K562 (cell line): ENCODE results near the gene SEMA6B. TPM values are rescaled to one million over a fixed set of nuclear protein-coding genes. Genes with fewer than 3 reads are reported as not detected.

Source experiments
- AFF1 ChIP-seq, 2 experiments: fragments of 450-650 bp; IDR thresholded peaks; 2 replicates each; pipeline ENCODE4 v1.6.1; 2018; ENCODE audit warnings: mild to moderate bottlenecking in 2 of 2, low read depth in 1 of 2; ENCODE audit not compliant: partially characterized antibody in 2 of 2
- ARID3A ChIP-seq: IDR thresholded peaks from 2 replicates; pipeline ENCODE4 v1.6.1; 2012; ENCODE audit warnings: low read depth, low read length, improper control_type of control experiment, borderline replicate concordance
- BHLHE40 ChIP-seq: IDR thresholded peaks from 2 replicates; pipeline ENCODE4 v1.6.1; 2011; ENCODE audit warnings: low read length, improper control_type of control experiment
- CHAMP1 ChIP-seq: fragments of 450-650 bp; IDR thresholded peaks from 2 replicates; pipeline ENCODE4 v1.6.1; 2016; ENCODE audit warnings: mild to moderate bottlenecking
- CTCFL ChIP-seq: IDR thresholded peaks from 2 replicates; pipeline ENCODE4 v1.6.1; 2011; ENCODE audit warnings: borderline replicate concordance, low read depth, mild to moderate bottlenecking, moderate library complexity, low read length; ENCODE audit not compliant: insufficient read depth, poor library complexity, severe bottlenecking
- FOXA3 ChIP-seq, 2 experiments: fragments of 450-650 bp in 1 of 2; sonication (generic) in 1 of 2; formaldehyde crosslinking; IDR thresholded peaks in 1 of 2; conservative IDR thresholded peaks in 1 of 2; 2 replicates each; pipeline versions ENCODE4 v1.4.0 to v1.8.0; 2020 to 2022; ENCODE audit warnings: mild to moderate bottlenecking in 2 of 2, missing genetic modification reagents in 1 of 2
- KLF6 ChIP-seq: fragments of 250-450 bp; sonication (Bioruptor Pico); IDR thresholded peaks from 2 replicates; pipeline ENCODE4 v1.4.0; 2020; ENCODE audit warnings: mild to moderate bottlenecking, moderate library complexity, borderline replicate concordance
- NCOA4 ChIP-seq: fragments of 450-650 bp; IDR thresholded peaks from 2 replicates; pipeline ENCODE4 v1.6.1; 2018; ENCODE audit warnings: mild to moderate bottlenecking; ENCODE audit not compliant: partially characterized antibody
- NFIC ChIP-seq: fragments of 450-650 bp; IDR thresholded peaks from 2 replicates; pipeline ENCODE4 v1.6.1; 2017; ENCODE audit warnings: mild to moderate bottlenecking, inconsistent platforms
- NR2F6 ChIP-seq: fragments of 450-650 bp; formaldehyde crosslinking; IDR thresholded peaks from 2 replicates; pipeline ENCODE4 v1.4.0; 2020; ENCODE audit warnings: mild to moderate bottlenecking
- POLR2H ChIP-seq: IDR thresholded peaks from 2 replicates; pipeline ENCODE4 v1.6.1; 2016; ENCODE audit warnings: missing genetic modification characterization, low read depth, mild to moderate bottlenecking, control low read depth, missing compliant biosample characterization, moderate library complexity
- RFX5 ChIP-seq: IDR thresholded peaks from 2 replicates; pipeline ENCODE4 v1.6.1; 2011; ENCODE audit warnings: low read depth, mild to moderate bottlenecking, improper control_type of control experiment, low read length
- SREBF2 ChIP-seq: sonication (generic); formaldehyde crosslinking; IDR thresholded peaks from 2 replicates; pipeline ENCODE4 v1.4.0; 2020; ENCODE audit warnings: mild to moderate bottlenecking, missing genetic modification reagents
- TCF3 ChIP-seq: sonication (generic); formaldehyde crosslinking; IDR thresholded peaks from 2 replicates; pipeline ENCODE4 v1.4.0; 2020; ENCODE audit warnings: mild to moderate bottlenecking, missing genetic modification reagents
- ZC3H8 ChIP-seq: fragments of 450-650 bp; IDR thresholded peaks from 2 replicates; pipeline ENCODE4 v1.6.1; 2017
- ZNF436 ChIP-seq: fragments of 250-450, 450-650 bp; sonication (Bioruptor Pico); formaldehyde crosslinking; IDR thresholded peaks from 2 replicates; pipeline ENCODE4 v1.7.0; 2020; ENCODE audit warnings: mild to moderate bottlenecking
- polyA plus RNA-seq, 8 experiments: library from polyadenylated mRNA; depleted of rRNA in 4 of 8; stranded (reverse) in 5 of 8; unstranded in 3 of 8; fragments of >200 nt; fragmentation: Nextera tagmentation in 2 of 8; fragmentation: Illumina TruSeq in 1 of 8; extraction: Ambion mirVana in 2 of 8; extraction: Trizol in 1 of 8; gene quantifications; 2 replicates each; pipeline versions ENCODE4 v1.2.1 to v1.2.3, GENCODE V29; 2011 to 2014; ENCODE audit warnings: inconsistent platforms in 1 of 8, missing spikeins in 1 of 8
- total RNA-seq, 7 experiments: library from RNA; depleted of rRNA in 6 of 7; stranded (reverse); fragments of >200 nt in 6 of 7; fragmentation: Illumina TruSeq in 2 of 7; extraction: Trizol in 2 of 7; gene quantifications; 2 replicates each; pipeline versions ENCODE4 v1.2.1 to v1.2.3, GENCODE V29; 2011 to 2021; ENCODE audit warnings: low replicate concordance in 1 of 7

The SEMA6B gene
- total and polyA plus RNA-seq, 9 of the 15 experiments (the other 6 are each of a cell fraction or from before 2014, with no cell fraction given), result 0.65 to 4.6 (median 2.5) TPM; not detected in 2

- TF ChIP-seq AFF1 (IDR thresholded peaks at IDR 0.05; ENCODE audit: low read depth in 1 of 2, partially characterized antibody in 2 of 2), result no peak
- no peak for TF ChIP-seq NR2F6 (CRISPR knock-in tag)
- TF ChIP-seq ARID3A, result 0 out of 2 replicates have a peak, but pooled peaks have one; percentile 33
- no peak for TF ChIP-seq KLF6 (CRISPR knock-in tag)
- 0 out of 2 replicates have a peak, but pooled peaks have one; percentile 6 for TF ChIP-seq BHLHE40
- no peak for TF ChIP-seq TCF3 (CRISPR knock-in tag)
- no peak for TF ChIP-seq SREBF2 (CRISPR knock-in tag)
- no peak for TF ChIP-seq POLR2H
- no peak for TF ChIP-seq NCOA4
- TF ChIP-seq FOXA3 (CRISPR knock-in tag; conservative IDR thresholded peaks at IDR 0.05 in 1 of 2, IDR thresholded peaks at IDR 0.05 in 1 of 2), result no peak
- no peak for TF ChIP-seq ZNF436 (CRISPR knock-in tag)
- TF ChIP-seq CHAMP1, result no peak
- no peak for TF ChIP-seq CTCFL
- TF ChIP-seq ZC3H8, result no peak
- no peak for TF ChIP-seq NFIC
- no peak for TF ChIP-seq RFX5
Measured at GRCh38 chr19:4557971-4558941, 1.2 kb downstream of the SEMA6B start (continued).
